Motor neuron (in vitro differentiated cells): ENCODE data around the gene PXYLP1. TPM values are rescaled to one million over a fixed set of nuclear protein-coding genes. Genes with fewer than 3 reads are reported as not detected.

Experiments
- ATAC-seq, 8 experiments: fragments of 200-7000 bp; cut with Tn5 transposase; replicated peaks in 6 of 8; 2 replicates each; pipeline ENCODE4 v1.8.0; 2021; ENCODE audit warnings: mild to moderate bottlenecking in 8 of 8, moderate library complexity in 8 of 8
- H3K27ac ChIP-seq, 2 donors: fragments of 250-450 bp; sonication (Bioruptor Pico); 2 replicates each; pipeline ENCODE4 v1.9.0; 2021; ENCODE audit warnings: antibody characterized with exemption in 2 of 2, mild to moderate bottlenecking in 2 of 2, moderate library complexity in 1 of 2
- H3K4me1 ChIP-seq, 2 donors: fragments of 250-450 bp; sonication (Bioruptor Pico); replicated peaks in 1 of 2; 2 replicates each; pipeline ENCODE4 v1.6.1; 2021; ENCODE audit warnings: antibody characterized with exemption in 2 of 2, mild to moderate bottlenecking in 2 of 2, moderate library complexity in 1 of 2
- H3K4me3 ChIP-seq, 5 donors: fragments of 250-450 bp; sonication (Bioruptor Pico); 2 replicates each; pipeline ENCODE4 v1.9.0; 2021; ENCODE audit warnings: antibody characterized with exemption in 5 of 5, mild to moderate bottlenecking in 5 of 5, moderate library complexity in 4 of 5
- WGBS, 10 experiments: fragments of 450-650 bp; shearing (Covaris generic); methylation state at CpG; one replicate each; pipeline ENCODE4 v1.0.0; 2022; 5-methylcytosine and 5-hydroxymethylcytosine counted together
- in situ Hi-C, 9 experiments: fragments of 400-800 bp; cut with MboI; loops; one replicate each; pipeline ENCODE4 v1.15.0; 2021; ENCODE audit warnings: low sequenced_read_pairs in 9 of 9, low pct_unique_long_range_greater_than_20kb in 2 of 9; ENCODE audit not compliant: unreplicated experiment in 9 of 9
- total RNA-seq, 8 experiments: library from RNA; unstranded; fragments of 300-600 nt; gene quantifications; 2 replicates each; pipeline versions ENCODE4 v1.2.3 to v1.2.4, GENCODE V29; 2022

Gene PXYLP1
- total RNA-seq, 8 experiments from 2014 or later: 11.9 to 65.2 (median 40.0) TPM

GRCh38 chr3:141302364-141303141 lies 70.9 kb downstream of the PXYLP1 start:
- Histone ChIP-seq H3K27ac (no peak overlapping the region), H3K4me1 (peaks cover 0 to 11% of the 10 kb centered on the region in 2 donors), H3K4me3 (no peak overlapping the region)
- 0 to 89% (median 54%) methylated on average over 1 to 6 of the region's 7 CpGs; no CpG with 5 or more reads in 4 of the 10 experiments for WGBS, 10 experiments
- peak in 4 of 8 experiments; percentile 13 to 93 (median 86) for ATAC-seq
- in situ Hi-C loops: loop anchor here in 6 of 9 experiments (10.0 to 25.0 kb wide), 5 partner anchors 135 to 260 kb away; no protein-coding TSS in a partner anchor

DNA sequence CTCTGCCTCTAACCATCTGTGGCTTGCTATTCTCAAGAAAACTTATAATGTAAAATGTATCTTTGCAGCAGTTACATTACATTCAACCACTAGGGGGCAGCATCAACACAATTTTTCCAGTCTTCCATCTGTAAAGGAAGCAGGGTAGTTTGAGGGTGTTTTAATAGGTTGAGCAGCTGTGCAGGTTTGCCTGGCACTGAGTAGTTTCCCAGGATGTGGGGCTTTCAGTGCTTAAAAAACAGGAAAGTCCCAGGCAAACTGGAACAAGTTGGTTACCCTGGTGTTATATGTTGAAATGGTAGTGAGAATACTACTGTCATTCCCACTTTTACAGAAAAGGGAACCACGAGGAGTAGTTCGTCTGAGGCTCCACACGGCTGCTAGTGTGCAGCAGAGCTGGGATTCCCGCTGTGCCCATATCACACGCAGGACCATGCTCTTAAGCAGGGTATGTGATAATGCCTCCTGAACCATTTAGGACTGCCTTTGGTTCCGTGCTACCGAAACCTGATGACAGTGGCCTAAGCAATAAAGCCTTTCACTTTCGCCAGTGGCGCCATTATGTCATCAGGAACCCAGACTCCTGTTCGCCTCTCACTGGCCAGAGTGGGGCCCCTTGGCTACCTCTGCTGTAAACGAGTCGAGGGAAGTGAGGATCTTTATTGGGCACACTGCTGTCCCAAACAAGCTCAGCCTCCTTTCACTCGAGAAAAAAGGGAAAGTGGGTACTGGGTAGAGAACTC lies 72.0 kb downstream of the PXYLP1 start:
- in situ Hi-C loops: loop anchor here in 6 of 9 experiments (10.0 to 25.0 kb wide), 5 partner anchors 134 to 259 kb away; no protein-coding TSS in a partner anchor
- peak; percentile 16 to 82 (median 63) for ATAC-seq

GRCh38 chr3:141305436-141305835 lies 73.8 kb downstream of the PXYLP1 start:
- no peak overlapping the region for H3K27ac ChIP-seq
- ATAC-seq: no peak
- in situ Hi-C loops: loop anchor here in 6 of 9 experiments (10.0 to 25.0 kb wide), 5 partner anchors 132 to 257 kb away; no protein-coding TSS in a partner anchor
- H3K4me1 ChIP-seq: peaks cover 0 to 11% of the 10 kb centered on the region in 2 donors
- H3K4me3 ChIP-seq: no peak overlapping the region

More for the DNA sequence above, 72.0 kb downstream of the PXYLP1 start:
- Histone ChIP-seq H3K4me3 (no peak overlapping the region), H3K4me1 (peaks cover 0 to 11% of the 10 kb centered on the region in 2 donors), H3K27ac (no peak overlapping the region)
- WGBS, 10 experiments: 78 to 100% (median 91%) methylated on average over 1 to 9 of the region's 13 CpGs; no CpG with 5 or more reads in 4 of the 10 experiments

DNA sequence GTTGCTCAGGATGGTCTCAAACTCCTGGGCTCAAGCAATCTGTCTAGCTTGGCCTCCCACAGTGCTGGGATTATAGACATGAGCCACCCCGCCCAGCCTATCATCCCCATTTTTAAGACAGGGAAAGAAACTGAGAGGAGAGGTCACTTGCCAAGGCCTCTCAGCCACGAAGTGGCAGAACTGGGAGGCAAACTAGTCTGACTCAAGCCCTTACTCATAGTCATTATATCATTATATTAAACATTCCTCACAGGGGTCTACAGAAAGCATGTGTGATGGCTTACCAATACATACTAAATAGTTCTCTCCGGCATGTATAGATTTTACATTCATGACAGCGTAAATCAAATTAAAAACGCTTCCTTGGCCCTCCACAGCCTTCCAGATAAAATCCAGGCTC lies 74.7 kb downstream of the PXYLP1 start:
- WGBS, 10 experiments: 47 to 100% (median 70%) methylated on average over 1 to 4 of the region's 5 CpGs; no CpG with 5 or more reads in 3 of the 10 experiments
- H3K4me3 ChIP-seq: no peak overlapping the region
- peak overlapping the region in 1 of 2 donors; percentile 52 for H3K27ac ChIP-seq
- in situ Hi-C loops: loop anchor here in 6 of 9 experiments (10.0 to 25.0 kb wide), 5 partner anchors 131 to 256 kb away; no protein-coding TSS in a partner anchor
- peaks cover 0 to 11% of the 10 kb centered on the region in 2 donors for H3K4me1 ChIP-seq
- ATAC-seq: peak in 3 of 8 experiments; percentile 20 to 38 (median 26)

- 50 to 100% (median 84%) methylated on average over 1 to 4 of the region's 5 CpGs; no CpG with 5 or more reads in 4 of the 10 experiments for WGBS, 10 experiments
Observed at GRCh38 chr3:141306922-141307321, 75.3 kb downstream of the PXYLP1 start.

GRCh38 chr3:141307351-141308059 lies 75.9 kb downstream of the PXYLP1 start:
- H3K27ac ChIP-seq: peak overlapping the region in 1 of 2 donors; percentile 8
- ATAC-seq: no peak
- H3K4me3 ChIP-seq: no peak overlapping the region
- 60 to 100% (median 95%) methylated on average over 2 to 7 of the region's 16 CpGs; no CpG with 5 or more reads in 1 of the 10 experiments for WGBS, 10 experiments
- in situ Hi-C loops: loop anchor here in 6 of 9 experiments (10.0 to 25.0 kb wide), 5 partner anchors 130 to 255 kb away; no protein-coding TSS in a partner anchor
- H3K4me1 ChIP-seq: peaks cover 7 to 18% of the 10 kb centered on the region in 2 donors

More at GRCh38 chr3:141306922-141307321, 75.3 kb downstream of the PXYLP1 start:
- no peak overlapping the region for H3K4me3 ChIP-seq
- H3K4me1 ChIP-seq: peaks cover under 1 to 12% of the 10 kb centered on the region in 2 donors
- H3K27ac ChIP-seq: peak overlapping the region in 1 of 2 donors; percentile 52
- in situ Hi-C loops: loop anchor here in 6 of 9 experiments (10.0 to 25.0 kb wide), 5 partner anchors 130 to 255 kb away; no protein-coding TSS in a partner anchor
- ATAC-seq: no peak

DNA sequence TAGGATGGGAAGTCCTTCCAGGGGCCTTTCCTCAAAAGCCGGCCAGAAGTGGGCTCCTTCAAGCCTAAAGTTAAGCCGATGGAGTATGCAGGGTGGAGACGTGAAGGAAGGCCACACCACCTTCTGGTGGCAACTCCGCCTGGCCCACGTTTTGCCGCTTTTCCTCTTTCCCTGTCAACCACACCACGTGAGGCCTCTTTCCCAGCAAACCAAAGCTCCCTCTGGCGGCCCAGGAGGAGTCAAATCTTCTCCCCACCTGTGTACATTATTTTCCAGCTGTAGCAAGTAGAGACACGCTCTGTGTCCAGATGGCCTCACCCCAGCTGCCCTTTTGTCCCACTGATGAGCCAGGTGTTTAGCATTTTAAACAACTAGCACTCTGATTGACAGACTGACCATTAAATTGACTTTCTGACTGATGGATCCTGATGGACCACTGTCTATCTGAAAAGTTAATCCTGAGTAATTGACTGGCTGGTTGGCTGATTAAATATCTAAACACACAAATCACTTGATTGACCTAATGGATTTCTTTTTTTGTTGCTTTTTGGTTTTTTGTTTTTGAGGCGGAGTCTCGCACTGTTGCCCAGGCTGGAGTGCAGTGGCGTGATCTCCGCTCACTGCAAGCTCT lies 77.1 kb downstream of the PXYLP1 start:
- in situ Hi-C loops: loop anchor here in 6 of 9 experiments (10.0 to 25.0 kb wide), 5 partner anchors 129 to 254 kb away; no protein-coding TSS in a partner anchor
- peak in 3 of 8 experiments; percentile 13 to 33 (median 15) for ATAC-seq
- no peak overlapping the region for H3K27ac ChIP-seq
- WGBS, 10 experiments: 7 to 100% (median 67%) methylated on average over 1 to 7 of the region's 13 CpGs; no CpG with 5 or more reads in 3 of the 10 experiments
- H3K4me1 ChIP-seq: peaks cover 10 to 18% of the 10 kb centered on the region in 2 donors
- no peak overlapping the region for H3K4me3 ChIP-seq

DNA sequence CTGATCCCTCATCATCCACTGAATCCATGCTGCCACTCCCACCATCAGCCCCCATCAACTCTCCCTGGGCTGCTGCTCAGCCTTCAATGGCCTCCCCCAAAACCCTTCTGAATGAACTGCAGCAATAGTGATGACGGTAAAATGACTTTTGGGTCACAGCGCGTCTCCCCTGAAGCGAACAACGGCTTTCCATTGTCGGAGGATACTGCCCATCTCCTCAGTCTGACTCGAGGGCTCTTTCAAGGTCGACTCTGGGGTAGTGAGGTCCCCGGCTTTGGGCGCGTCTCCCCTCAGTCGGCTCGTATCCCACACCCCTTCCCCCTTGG lies 79.5 kb downstream of the PXYLP1 start:
- Histone ChIP-seq H3K4me3 (peak overlapping the region; percentile 37 to 65 (median 53)), H3K4me1 (peaks cover 10 to 17% of the 10 kb centered on the region in 2 donors), H3K27ac (peak overlapping the region; percentile 10 to 45)
- WGBS, 10 experiments: 0 to 20% methylated on average over 2 of the region's 13 CpGs; no CpG with 5 or more reads in 8 of the 10 experiments
- ATAC-seq: no peak
- in situ Hi-C loops: loop anchor here in 5 of 9 experiments (10.0 to 25.0 kb wide), 5 partner anchors 126 to 251 kb away; no protein-coding TSS in a partner anchor

DNA sequence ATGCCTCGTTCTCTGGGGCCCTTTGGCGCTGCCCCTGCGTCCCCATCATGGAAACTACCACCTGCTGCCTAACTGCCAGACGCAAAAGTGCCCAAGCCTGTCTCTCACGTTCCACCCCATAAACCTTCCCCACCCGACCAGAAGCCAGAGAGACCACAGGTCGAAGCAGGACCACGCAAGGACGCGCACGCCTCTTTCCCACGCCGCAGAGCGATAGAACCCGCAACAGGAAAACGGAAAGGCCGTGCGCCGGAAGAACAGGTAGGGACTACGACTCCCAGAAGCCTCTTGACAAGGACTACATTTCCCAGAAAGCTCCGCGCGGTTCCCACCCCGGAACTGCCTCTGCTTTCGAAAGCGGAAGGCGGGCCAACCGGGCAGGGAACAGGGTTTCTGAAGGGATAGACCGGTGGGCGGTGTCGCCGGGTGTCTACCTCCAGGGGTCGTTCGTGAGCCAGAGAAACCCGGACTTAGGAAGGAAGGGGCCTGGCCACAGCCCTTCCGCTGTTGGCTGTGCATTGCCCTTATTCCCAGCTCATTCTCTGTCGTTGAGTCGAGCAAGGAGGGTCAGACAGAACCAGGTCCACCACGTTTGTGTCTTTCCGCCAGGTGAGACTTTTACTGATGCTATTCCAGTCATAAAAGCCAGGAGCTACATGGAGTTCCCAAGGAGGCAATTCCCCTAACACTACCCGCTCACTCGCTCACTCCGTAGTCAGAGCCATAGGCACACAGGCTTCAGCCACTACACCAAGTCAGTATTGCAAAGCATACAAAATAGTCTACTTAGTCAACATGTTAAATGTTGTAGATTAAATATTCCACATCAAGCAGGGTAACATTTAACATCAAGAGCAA lies 80.1 kb downstream of the PXYLP1 start:
- H3K4me1 ChIP-seq: peaks cover 10 to 11% of the 10 kb centered on the region in 2 donors
- WGBS, 10 experiments: 0 to 100% (median 17%) methylated on average over 2 to 12 of the region's 43 CpGs; no CpG with 5 or more reads in 2 of the 10 experiments
- H3K27ac ChIP-seq: peak overlapping the region; percentile 42 to 71
- peak; percentile 95 to 98 (median 96) for ATAC-seq
- H3K4me3 ChIP-seq: peak overlapping the region; percentile 37 to 65 (median 53)
- in situ Hi-C loops: loop anchor here in 5 of 9 experiments (10.0 to 25.0 kb wide), 5 partner anchors 126 to 251 kb away; no protein-coding TSS in a partner anchor

GRCh38 chr3:141312354-141313092 lies 80.9 kb downstream of the PXYLP1 start:
- Histone ChIP-seq H3K4me1 (peaks cover 7 to 10% of the 10 kb centered on the region in 2 donors), H3K27ac (peak overlapping the region; percentile 42 to 71), H3K4me3 (peak overlapping the region in 3 of 5 donors; percentile 38 to 54 (median 53))
- in situ Hi-C loops: loop anchor here in 5 of 9 experiments (10.0 to 25.0 kb wide), 5 partner anchors 125 to 250 kb away; no protein-coding TSS in a partner anchor
- WGBS, 10 experiments: 0 to 95% (median 76%) methylated on average over 1 to 12 of the region's 16 CpGs; no CpG with 5 or more reads in 2 of the 10 experiments
- no peak for ATAC-seq
